ENCODE results near the gene PAX7. TPM values are rescaled to one million over a fixed set of nuclear protein-coding genes. Genes with fewer than 3 reads are reported as not detected.

The PAX7 gene
- total RNA-seq, 6 experiments from 2014 or later = not detected

GRCh38 chr1:18641005-18641941 lies 10.6 kb downstream of the PAX7 start:
- Mint-ChIP-seq H3K4me3 (no peak overlapping the region), H3K27ac (no peak overlapping the region)
- no peak for DNase-seq

GRCh38 chr1:18642278-18643095 lies 11.8 kb downstream of the PAX7 start:
- H3K36me3 Mint-ChIP-seq (ENCODE audit: low read depth) = no peaks in the 10 kb centered on the region
- peaks cover 77% of the 10 kb centered on the region for H3K27me3 Mint-ChIP-seq (ENCODE audit: insufficient read depth)
- DNase-seq = no peak
- no peaks in the 10 kb centered on the region for H3K9me3 Mint-ChIP-seq
- no peaks in the 10 kb centered on the region for H3K4me1 Mint-ChIP-seq (ENCODE audit: low read depth)
- no peak overlapping the region for H3K4me3 Mint-ChIP-seq
- no peak overlapping the region for H3K27ac Mint-ChIP-seq
- TF ChIP-seq CTCF (IDR thresholded peaks at IDR 0.05) = no peak

More at GRCh38 chr1:18641005-18641941, 10.6 kb downstream of the PAX7 start:
- H3K27me3 Mint-ChIP-seq (ENCODE audit: insufficient read depth) = peaks cover 84% of the 10 kb centered on the region
- H3K36me3 Mint-ChIP-seq (ENCODE audit: low read depth) = no peaks in the 10 kb centered on the region
- H3K4me1 Mint-ChIP-seq (ENCODE audit: low read depth) = no peaks in the 10 kb centered on the region
- H3K9me3 Mint-ChIP-seq = no peaks in the 10 kb centered on the region
- no peak for TF ChIP-seq CTCF (IDR thresholded peaks at IDR 0.05)

GRCh38 chr1:18643154-18644012 lies 12.7 kb downstream of the PAX7 start:
- Mint-ChIP-seq H3K27ac (no peak overlapping the region), H3K9me3 (no peaks in the 10 kb centered on the region), H3K4me1 (ENCODE audit: low read depth) (no peaks in the 10 kb centered on the region), H3K36me3 (ENCODE audit: low read depth) (no peaks in the 10 kb centered on the region), H3K4me3 (no peak overlapping the region), H3K27me3 (ENCODE audit: insufficient read depth) (peaks cover 76% of the 10 kb centered on the region)
- no peak for DNase-seq
- TF ChIP-seq CTCF (IDR thresholded peaks at IDR 0.05) = no peak

- Mint-ChIP-seq H3K27ac (no peak overlapping the region), H3K36me3 (ENCODE audit: low read depth) (no peaks in the 10 kb centered on the region), H3K27me3 (ENCODE audit: insufficient read depth) (peaks cover 76% of the 10 kb centered on the region), H3K4me3 (no peak overlapping the region), H3K4me1 (ENCODE audit: low read depth) (no peaks in the 10 kb centered on the region), H3K9me3 (no peaks in the 10 kb centered on the region)
- no peak for DNase-seq
- TF ChIP-seq CTCF (IDR thresholded peaks at IDR 0.05) = no peak
Observed at GRCh38 chr1:18644013-18644399, 13.4 kb downstream of the PAX7 start.

GRCh38 chr1:18644446-18644845 lies 13.8 kb downstream of the PAX7 start:
- Mint-ChIP-seq H3K9me3 (no peaks in the 10 kb centered on the region), H3K4me3 (no peak overlapping the region), H3K36me3 (ENCODE audit: low read depth) (no peaks in the 10 kb centered on the region), H3K27ac (no peak overlapping the region), H3K27me3 (ENCODE audit: insufficient read depth) (peaks cover 73% of the 10 kb centered on the region), H3K4me1 (ENCODE audit: low read depth) (no peaks in the 10 kb centered on the region)
- TF ChIP-seq CTCF (IDR thresholded peaks at IDR 0.05) = no peak
- DNase-seq = no peak
